PFSK-1 (cell line): ENCODE measurements around the gene EPB41L4A.

Experiments
- POLR2AphosphoS5 ChIP-seq: IDR thresholded peaks from 2 replicates; pipeline ENCODE4 v1.6.1; 2012; ENCODE audit warnings: low read depth, mild to moderate bottlenecking, control low read depth, low read length, moderate library complexity
- SIN3A ChIP-seq: IDR thresholded peaks from 2 replicates; pipeline ENCODE4 v1.6.1; 2012; ENCODE audit warnings: mild to moderate bottlenecking, low read length, moderate library complexity, borderline replicate concordance; ENCODE audit not compliant: insufficient read depth

- TF ChIP-seq SIN3A: no peak
- no peak for TF ChIP-seq POLR2AphosphoS5
Observed at GRCh38 chr5:112388739-112389138, 30.3 kb downstream of the EPB41L4A start.
